ENCODE measurements around the gene NGB.

DNA sequence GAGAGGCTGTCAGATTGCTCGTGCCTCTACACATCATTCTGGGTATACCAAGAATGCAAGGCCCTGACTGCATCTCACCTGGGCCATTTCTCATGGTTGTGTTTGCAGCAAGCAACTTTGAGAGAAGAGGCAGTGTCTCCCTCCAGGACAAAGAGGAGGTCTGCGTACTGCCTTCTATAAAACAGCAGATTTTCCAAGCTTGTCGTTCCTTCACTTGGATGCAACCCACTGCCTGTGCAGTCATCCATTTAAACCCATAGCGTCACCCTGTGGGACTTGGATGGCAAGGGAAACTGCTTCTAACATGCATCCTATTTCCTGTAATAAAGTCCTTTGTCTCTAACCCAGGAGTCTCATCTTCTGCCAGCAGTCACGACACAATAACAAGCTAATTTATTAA is 48.4 kb upstream of the NGB start:
- TF ChIP-seq EZH2 (IDR thresholded peaks at IDR 0.05; ENCODE audit: low read length, unreplicated experiment) (no peak), EZH2phosphoT487 (IDR thresholded peaks at IDR 0.05; ENCODE audit: borderline replicate concordance, low read length) (no peak)
- TF ChIP-seq, protein P1, sequence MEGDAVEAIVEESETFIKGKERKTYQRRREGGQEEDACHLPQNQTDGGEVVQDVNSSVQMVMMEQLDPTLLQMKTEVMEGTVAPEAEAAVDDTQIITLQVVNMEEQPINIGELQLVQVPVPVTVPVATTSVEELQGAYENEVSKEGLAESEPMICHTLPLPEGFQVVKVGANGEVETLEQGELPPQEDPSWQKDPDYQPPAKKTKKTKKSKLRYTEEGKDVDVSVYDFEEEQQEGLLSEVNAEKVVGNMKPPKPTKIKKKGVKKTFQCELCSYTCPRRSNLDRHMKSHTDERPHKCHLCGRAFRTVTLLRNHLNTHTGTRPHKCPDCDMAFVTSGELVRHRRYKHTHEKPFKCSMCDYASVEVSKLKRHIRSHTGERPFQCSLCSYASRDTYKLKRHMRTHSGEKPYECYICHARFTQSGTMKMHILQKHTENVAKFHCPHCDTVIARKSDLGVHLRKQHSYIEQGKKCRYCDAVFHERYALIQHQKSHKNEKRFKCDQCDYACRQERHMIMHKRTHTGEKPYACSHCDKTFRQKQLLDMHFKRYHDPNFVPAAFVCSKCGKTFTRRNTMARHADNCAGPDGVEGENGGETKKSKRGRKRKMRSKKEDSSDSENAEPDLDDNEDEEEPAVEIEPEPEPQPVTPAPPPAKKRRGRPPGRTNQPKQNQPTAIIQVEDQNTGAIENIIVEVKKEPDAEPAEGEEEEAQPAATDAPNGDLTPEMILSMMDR (conservative IDR thresholded peaks at IDR 0.05; ENCODE audit: low read depth, low read length): no peak; the same call in 1 of the 2 replicates
